ENCODE data around the gene CD4. TPM values are rescaled to one million over a fixed set of nuclear protein-coding genes. Genes with fewer than 3 reads are reported as not detected.
A peak's percentile ranks its signal among the peaks of the same experiment; 100 is the strongest.
"Not testable (repeated sequence)": the region's sequence is repeated elsewhere in the genome, so short reads cannot be mapped to it uniquely, and the experiment has no call there.

Gene CD4
- total RNA-seq: 0.10 TPM in 1 of 2 replicates, not detected in the other

DNA sequence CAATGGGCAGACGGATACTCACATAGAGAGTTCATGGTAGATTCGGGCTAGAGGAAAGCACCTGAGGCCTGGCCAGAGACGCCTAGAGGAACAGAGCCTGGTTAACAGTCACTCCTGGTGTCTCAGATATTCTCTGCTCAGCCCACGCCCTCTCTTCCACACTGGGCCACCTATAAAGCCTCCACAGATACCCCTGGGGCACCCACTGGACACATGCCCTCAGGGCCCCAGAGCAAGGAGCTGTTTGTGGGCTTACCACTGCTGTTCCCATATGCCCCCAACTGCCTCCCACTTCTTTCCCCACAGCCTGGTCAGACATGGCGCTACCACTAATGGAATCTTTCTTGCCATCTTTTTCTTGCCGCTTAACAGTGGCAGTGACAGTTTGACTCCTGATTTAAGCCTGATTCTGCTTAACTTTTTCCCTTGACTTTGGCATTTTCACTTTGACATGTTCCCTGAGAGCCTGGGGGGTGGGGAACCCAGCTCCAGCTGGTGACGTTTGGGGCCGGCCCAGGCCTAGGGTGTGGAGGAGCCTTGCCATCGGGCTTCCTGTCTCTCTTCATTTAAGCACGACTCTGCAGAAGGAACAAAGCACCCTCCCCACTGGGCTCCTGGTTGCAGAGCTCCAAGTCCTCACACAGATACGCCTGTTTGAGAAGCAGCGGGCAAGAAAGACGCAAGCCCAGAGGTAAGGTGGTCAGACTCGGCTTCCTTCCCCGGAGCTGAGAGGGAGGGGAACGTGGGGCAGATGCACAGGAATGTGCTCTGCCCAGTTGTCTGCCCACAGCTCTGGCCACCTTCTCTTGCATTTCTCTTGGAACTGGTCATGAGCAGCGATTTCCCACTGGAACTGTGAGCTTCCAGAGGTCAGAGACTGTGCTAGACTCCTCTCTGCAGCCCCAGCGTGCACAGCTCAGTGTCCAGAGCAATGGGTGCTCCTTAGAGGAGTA, at the start of gene CD4:
Gene CD4 (plus strand): TSS at position 557 of the 953 bp plus-strand sequence. CDS start 10,611 bp downstream, outside the sequence.
- DNase-seq (ENCODE audit: low read depth): no peak

DNA sequence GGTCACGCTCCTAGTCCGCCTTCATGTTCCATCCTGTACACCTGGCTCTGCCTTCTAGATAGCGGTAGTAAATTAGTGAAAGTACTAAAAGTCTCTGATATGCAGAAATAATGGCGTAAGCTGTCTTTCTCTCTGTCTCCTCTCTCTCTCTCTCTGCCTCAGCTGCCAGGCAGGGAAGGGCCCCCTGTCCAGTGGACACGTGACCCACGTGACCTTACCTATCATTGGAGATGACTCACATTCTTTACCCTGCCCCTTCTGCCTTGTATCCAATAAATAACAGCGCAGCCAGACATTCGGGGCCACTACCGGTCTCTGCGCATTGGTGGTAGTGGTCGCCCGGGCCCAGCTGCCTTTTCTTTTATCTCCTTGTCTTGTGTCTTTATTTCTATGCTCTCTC, 47.2 kb upstream of the CD4 start:
- DNase-seq (ENCODE audit: low read depth): not testable (repeated sequence)

DNA sequence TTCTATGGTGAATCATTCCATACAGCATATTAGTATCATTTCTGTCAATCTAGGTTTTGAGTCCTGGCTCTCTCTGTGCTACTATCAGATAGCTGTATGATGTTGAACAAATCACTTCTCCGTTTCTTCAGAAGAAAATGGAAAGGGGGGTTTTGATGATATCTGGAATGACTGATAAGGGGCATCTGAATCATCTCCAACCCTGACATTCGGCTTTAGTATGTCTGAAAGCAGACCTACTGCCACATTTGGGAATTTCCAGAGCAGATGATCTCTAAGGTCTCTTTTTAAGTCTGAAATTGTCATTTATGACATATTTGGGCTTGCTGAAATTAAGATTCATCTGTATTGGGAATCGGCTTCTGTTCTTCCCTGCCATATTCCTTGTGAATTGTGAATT, 46.5 kb upstream of the CD4 start:
- DNase-seq (ENCODE audit: low read depth): no peak

DNA sequence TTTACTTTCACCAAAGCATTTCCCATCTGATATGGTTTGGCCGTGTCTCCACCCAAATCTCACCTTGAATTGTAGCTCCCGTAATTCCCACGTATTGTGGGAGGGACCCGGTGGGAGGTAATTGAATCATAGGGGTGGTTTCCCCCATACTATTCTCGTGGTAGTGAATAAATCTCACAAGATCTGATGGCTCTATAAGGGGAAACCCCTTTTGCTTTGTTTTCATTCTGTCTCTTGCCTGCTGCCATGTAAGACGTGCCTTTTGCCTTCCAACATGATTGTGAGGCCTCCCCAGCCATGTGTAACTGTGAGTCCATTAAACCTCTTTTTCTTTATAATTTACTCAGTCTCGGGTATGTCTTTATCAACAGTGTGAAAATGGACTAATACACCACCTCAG, 46.0 kb upstream of the CD4 start:
- DNase-seq (ENCODE audit: low read depth): not testable (repeated sequence)

GRCh38 chr12:6745741-6746525, 43.4 kb upstream of the CD4 start:
- DNase-seq (ENCODE audit: low read depth): no peak

DNA sequence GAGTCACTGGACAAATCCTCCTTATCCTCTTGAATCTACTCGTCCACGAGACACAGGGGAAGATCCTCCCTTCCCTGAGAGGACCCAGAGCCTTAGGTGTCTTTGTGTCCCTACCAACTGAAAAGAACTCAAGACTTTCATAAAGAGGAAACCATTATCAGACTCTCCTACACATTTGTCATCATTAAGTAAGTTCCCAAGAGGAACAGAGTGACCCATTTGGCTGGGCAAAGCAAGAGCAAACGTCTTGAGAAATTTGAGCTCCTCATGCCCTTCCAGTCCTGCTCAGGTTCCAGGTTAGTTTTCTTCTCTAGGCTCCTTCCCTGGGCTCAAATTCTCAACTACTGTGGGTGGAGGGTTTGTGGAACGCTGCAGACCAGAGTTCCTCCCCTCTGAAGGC, 42.1 kb upstream of the CD4 start:
- no peak for DNase-seq (ENCODE audit: low read depth)

- no peak for DNase-seq (ENCODE audit: low read depth)
These were observed 40.6 kb upstream of the CD4 start for GRCh38 chr12:6748761-6749160.

GRCh38 chr12:6750506-6750905, 38.8 kb upstream of the CD4 start:
- DNase-seq (ENCODE audit: low read depth): no peak

DNA sequence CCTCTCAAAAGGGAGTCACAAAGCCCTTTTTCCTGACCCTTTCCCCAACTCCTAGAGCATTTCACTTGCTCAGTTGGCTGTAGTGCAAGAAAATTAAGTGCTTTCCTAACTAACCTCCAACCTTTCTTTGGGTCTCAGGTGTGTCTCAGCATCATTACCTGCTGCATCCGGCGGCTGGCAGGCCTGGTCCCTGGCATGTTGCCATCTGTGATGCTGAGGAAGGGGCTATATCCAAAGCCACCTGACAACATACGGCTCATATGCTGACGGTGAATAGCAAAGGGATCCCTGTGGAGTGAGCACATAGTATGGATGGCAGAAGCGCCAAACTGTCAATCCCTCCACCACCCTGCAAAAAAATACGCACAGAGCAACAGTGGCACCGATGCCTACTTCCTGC, 37.6 kb upstream of the CD4 start:
- no peak for DNase-seq (ENCODE audit: low read depth)

- no peak for DNase-seq (ENCODE audit: low read depth)
These were observed 37.0 kb upstream of the CD4 start for GRCh38 chr12:6752167-6752920.

GRCh38 chr12:6752921-6753771, 36.2 kb upstream of the CD4 start, which contains the start of gene MLF2:
MLF2 (minus strand) TSS chr12:6753141; CDS start chr12:6752334, 807 bp downstream.
- DNase-seq (ENCODE audit: low read depth): peak; percentile 95

DNA sequence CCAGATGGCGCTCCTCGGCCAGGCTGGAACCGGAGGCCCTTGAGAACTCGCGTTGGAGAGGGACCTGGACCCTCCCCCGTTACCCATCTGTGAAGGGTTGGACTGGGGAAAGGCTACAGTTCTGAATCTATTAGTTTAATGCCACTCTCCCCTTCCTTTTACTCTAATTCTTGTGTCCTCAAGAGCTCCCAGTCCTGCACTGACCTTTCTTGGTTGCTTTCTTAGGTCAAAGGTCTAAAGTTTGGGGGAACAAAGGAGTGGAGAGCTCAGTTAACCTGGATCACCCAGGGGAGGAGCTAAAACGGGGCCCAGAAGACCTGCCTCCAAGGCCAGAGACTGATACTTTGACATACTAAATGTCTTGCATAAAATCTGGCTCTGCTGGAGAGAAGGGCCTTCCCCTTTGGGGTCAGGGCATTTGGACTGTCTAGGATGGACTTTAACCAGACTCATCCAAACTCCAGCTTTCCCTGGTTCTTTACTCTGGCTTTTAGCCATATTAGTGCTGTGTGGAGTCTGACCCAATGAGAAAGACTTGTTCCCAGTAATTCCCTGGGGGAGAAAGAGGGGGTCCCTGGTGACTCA, 35.5 kb upstream of the CD4 start:
- DNase-seq (ENCODE audit: low read depth): no peak

GRCh38 chr12:6754411-6754810, 34.9 kb upstream of the CD4 start:
- no peak for DNase-seq (ENCODE audit: low read depth)

DNA sequence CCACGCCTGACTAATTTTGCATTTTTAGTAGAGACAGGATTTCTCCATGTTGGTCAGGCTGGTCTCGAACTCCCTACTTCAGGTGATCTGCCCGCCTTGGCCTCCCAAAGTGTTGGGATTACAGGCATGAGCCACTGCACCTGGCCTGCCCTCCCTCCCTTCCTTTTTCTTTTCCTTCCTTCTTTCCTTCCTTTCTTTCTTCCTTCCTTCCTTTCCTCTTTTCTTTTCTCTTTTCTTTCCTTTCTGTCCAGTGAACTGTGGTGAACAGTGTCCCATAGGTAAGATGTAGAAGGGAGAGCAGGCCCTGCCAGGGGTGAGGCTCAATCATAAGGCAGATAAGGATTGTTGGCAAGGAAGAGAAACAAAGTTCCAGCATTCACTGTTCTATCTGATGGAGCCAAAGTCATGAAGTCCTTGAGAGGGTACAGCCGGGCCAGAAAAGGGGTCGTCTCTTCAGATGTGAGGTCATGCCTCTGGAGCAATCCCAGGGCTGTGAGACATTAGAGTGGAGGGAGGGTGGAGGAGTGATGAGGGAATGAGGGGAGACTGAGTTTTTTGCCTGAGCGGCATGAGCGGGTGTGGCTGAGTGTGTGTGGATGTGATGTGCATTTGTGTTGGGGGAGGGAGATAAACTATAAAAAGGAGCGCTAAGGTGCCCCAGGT, 32.2 kb upstream of the CD4 start:
- DNase-seq (ENCODE audit: low read depth): no peak

- DNase-seq (ENCODE audit: low read depth): no peak
These were observed 30.7 kb upstream of the CD4 start for GRCh38 chr12:6758506-6759095.

GRCh38 chr12:6759741-6760140, 29.6 kb upstream of the CD4 start:
- DNase-seq (ENCODE audit: low read depth): no peak

DNA sequence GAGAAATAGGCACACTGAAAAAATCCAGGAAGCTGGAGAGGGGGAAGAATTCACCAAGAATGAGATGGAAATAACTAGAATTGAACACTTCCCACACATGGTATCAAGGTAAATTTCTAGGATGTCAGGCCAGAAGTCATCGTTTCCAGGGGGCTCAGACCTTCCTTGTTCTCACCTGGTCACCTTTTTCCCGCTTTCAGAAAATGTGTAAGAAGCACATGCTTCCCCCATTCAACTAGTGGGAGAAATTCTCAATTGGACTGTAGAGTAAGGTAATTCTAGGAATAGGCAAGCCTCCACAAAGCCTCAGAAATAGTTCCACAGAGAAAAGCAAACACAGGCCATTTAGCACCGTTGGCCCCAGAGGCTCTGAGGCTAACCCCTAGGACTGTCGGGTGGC, 25.9 kb upstream of the CD4 start:
- no peak for DNase-seq (ENCODE audit: low read depth)

DNA sequence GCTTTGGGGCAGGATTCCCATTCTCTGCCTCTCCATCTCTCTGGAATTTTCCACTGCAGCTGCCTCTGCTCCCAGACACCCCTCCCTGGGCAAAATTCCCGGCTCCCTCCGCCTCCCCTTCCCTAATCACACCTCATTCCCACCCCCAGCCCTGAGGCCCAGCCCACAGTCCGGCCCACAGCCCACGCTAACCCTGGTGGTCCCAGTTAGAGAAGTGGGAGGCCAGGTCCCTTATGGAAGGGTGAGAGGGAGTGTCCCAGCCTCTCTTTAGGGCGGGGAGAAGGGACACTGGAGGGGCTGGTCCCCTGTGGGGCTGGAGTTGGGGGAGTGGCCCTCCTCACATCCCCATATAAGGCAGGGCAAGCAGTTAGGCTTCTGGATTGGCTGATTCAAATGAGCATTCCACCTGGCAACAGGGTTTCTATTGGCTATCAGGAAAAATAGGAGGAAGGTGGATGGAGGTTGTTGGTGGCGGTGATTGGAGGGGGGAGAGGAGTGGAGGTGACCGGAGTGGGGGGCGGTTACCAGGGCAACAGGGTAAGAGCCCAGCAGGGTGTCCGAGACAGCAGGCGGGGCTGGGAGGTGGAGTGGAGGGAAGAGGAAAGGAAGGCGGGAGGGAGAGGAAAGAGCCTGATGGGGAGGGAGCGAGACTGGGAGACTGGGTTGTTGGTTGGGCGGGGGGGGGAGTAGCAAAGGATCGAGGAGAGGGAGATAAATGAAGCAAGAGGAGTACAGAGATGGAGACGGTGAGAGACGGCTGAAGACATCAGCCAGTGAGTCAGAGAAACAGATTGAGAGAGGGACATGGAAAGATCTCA, 25.1 kb upstream of the CD4 start:
- peak; percentile 99 for DNase-seq (ENCODE audit: low read depth)

All from renal cortical epithelial cell (primary cell).